Endothelial cell of umbilical vein (primary cell): ENCODE measurements around the gene CCNA1. TPM values are rescaled to one million over a fixed set of nuclear protein-coding genes. Genes with fewer than 3 reads are reported as not detected.

Experiments used
- BruUV-seq: library from RNA; stranded (reverse); fragments of 400-500 nt; replicated peaks from 2 replicates; lab custom pipeline; 2021; lab: Mats Ljungman, UMichigan
- CTCF ChIA-PET: fragments of 300-600, 350-600 bp; sonication (Branson Sonifier 250); formaldehyde crosslinking; loops from one replicate; lab custom pipeline; 2021; ENCODE audit warnings: antibody characterized with exemption, inconsistent platforms; lab: Charles Lee
- POLR2A ChIA-PET: fragments of 300-600, 350-600 bp; sonication (Branson Sonifier 250); formaldehyde crosslinking; loops from one replicate; lab custom pipeline; 2021; ENCODE audit warnings: antibody characterized with exemption, inconsistent platforms; lab: Charles Lee
- DNase-seq: peaks from one replicate; pipeline ENCODE4 v3.0.0-alpha.2; 2011; ENCODE audit warnings: low read depth, low spot score
- FAIRE-seq: peaks from 2 replicates; lab custom pipeline; 2011; peaks lifted over from hg19 to GRCh38; lab: Jason Lieb, UNC
- H2AFZ ChIP-seq: 2 replicates; pipeline ENCODE4 v1.6.0; 2012; ENCODE audit warnings: low read depth, low read length, control low read depth, inconsistent platforms
- H3K27ac ChIP-seq: 2 replicates; pipeline ENCODE4 v1.5.1; 2011; ENCODE audit warnings: low read depth, mild to moderate bottlenecking, control low read depth, low read length, moderate library complexity; ENCODE audit not compliant: insufficient read depth
- H3K27me3 ChIP-seq, 2 experiments: 2 replicates each; pipeline versions ENCODE4 v1.6.0 to v1.6.1; 2011; ENCODE audit warnings: low read length in 2 of 2, mixed read lengths in 1 of 2; ENCODE audit not compliant: control insufficient read depth in 2 of 2, insufficient read depth in 2 of 2
- H3K36me3 ChIP-seq, 2 experiments: 2 replicates in 1 of 2; 3 replicates in 1 of 2; pipeline ENCODE4 v1.5.1; 2011; ENCODE audit warnings: low read length in 2 of 2, mild to moderate bottlenecking in 1 of 2, moderate library complexity in 1 of 2; ENCODE audit not compliant: control insufficient read depth in 2 of 2, insufficient read depth in 2 of 2; ENCODE audit errors: extremely low read depth in 1 of 2
- H3K4me1 ChIP-seq: 3 replicates; pipeline ENCODE4 v1.5.1; 2011; ENCODE audit warnings: mild to moderate bottlenecking, low read length; ENCODE audit not compliant: control insufficient read depth, insufficient read depth; ENCODE audit errors: extremely low read depth
- H3K4me2 ChIP-seq: 2 replicates; pipeline ENCODE4 v1.6.1; 2011; ENCODE audit warnings: low read length, control low read depth, mixed read lengths; ENCODE audit not compliant: insufficient read depth
- H3K4me3 ChIP-seq, 3 experiments: fragments of 200-600 bp in 1 of 3; sonication (generic), shearing (Covaris generic) in 1 of 3; replicated peaks in 1 of 3; 2 replicates each; pipeline ENCODE4 v1.5.1; 2011 to 2016; ENCODE audit warnings: control low read depth in 3 of 3, low read length in 3 of 3, mild to moderate bottlenecking in 2 of 3, inconsistent platforms in 1 of 3, low read depth in 1 of 3, moderate library complexity in 1 of 3; ENCODE audit not compliant: insufficient read depth in 1 of 3
- H3K79me2 ChIP-seq: 2 replicates; pipeline ENCODE4 v1.6.0; 2012; ENCODE audit warnings: low read length, inconsistent platforms; ENCODE audit not compliant: control insufficient read depth, insufficient read depth
- H3K9ac ChIP-seq: replicated peaks from 2 replicates; pipeline ENCODE3; 2011; ENCODE audit warnings: low read length, control low read depth; ENCODE audit not compliant: insufficient read depth; ENCODE audit errors: extremely low read depth
- H3K9me1 ChIP-seq: replicated peaks from 3 replicates; pipeline ENCODE4 v1.6.0; 2011; ENCODE audit warnings: mild to moderate bottlenecking, low read length; ENCODE audit not compliant: control insufficient read depth, insufficient read depth; ENCODE audit errors: extremely low read depth
- H3K9me3 ChIP-seq: replicated peaks from 2 replicates; pipeline ENCODE4 v1.5.1; 2012; ENCODE audit warnings: low read length, inconsistent platforms; ENCODE audit not compliant: control insufficient read depth, insufficient read depth
- H4K20me1 ChIP-seq: replicated peaks from 2 replicates; pipeline ENCODE3; 2011; ENCODE audit warnings: mild to moderate bottlenecking, low read length; ENCODE audit not compliant: control insufficient read depth, insufficient read depth; ENCODE audit errors: extremely low read depth
- CTCF ChIP-seq, 2 donors: IDR thresholded peaks; 1 replicate in 1 of 2; 2 replicates in 1 of 2; pipeline ENCODE4 v1.5.1; 2011; ENCODE audit warnings: low read length in 2 of 2, mild to moderate bottlenecking in 2 of 2, moderate library complexity in 2 of 2, control low read depth in 1 of 2, inconsistent platforms in 1 of 2, low read depth in 1 of 2; ENCODE audit not compliant: insufficient read depth in 1 of 2; ENCODE audit errors: extremely low read depth in 1 of 2
- EZH2 ChIP-seq: IDR thresholded peaks from 2 replicates; pipeline ENCODE4 v1.6.1; 2012; ENCODE audit warnings: borderline replicate concordance, low read depth, mild to moderate bottlenecking, moderate library complexity, low read length, inconsistent platforms; ENCODE audit not compliant: severe bottlenecking
- FOS ChIP-seq: IDR thresholded peaks from 2 replicates; pipeline ENCODE4 v1.6.1; 2011; ENCODE audit warnings: mild to moderate bottlenecking, low read length, moderate library complexity, borderline replicate concordance; ENCODE audit not compliant: insufficient read depth
- GATA2 ChIP-seq: IDR thresholded peaks from 2 replicates; pipeline ENCODE4 v1.7.0; 2011; ENCODE audit warnings: low read depth, mild to moderate bottlenecking, moderate library complexity, mixed read lengths, low read length; ENCODE audit not compliant: insufficient read length, insufficient read depth
- JUN ChIP-seq: IDR thresholded peaks from 2 replicates; pipeline ENCODE4 v1.6.1; 2011; ENCODE audit warnings: borderline replicate concordance, low read depth; ENCODE audit not compliant: insufficient read length, insufficient read depth
- MAX ChIP-seq: IDR thresholded peaks from 2 replicates; pipeline ENCODE4 v1.6.1; 2011; ENCODE audit not compliant: insufficient read depth, insufficient read length
- MYC ChIP-seq: IDR thresholded peaks from one replicate; pipeline ENCODE4 v1.6.1; 2011; ENCODE audit warnings: mild to moderate bottlenecking, low read depth, low read length
- POLR2A ChIP-seq: IDR thresholded peaks from 2 replicates; pipeline ENCODE4 v1.6.1; 2012; ENCODE audit warnings: low read depth, mild to moderate bottlenecking, control low read depth, low read length
- POLR2AphosphoS5 ChIP-seq: IDR thresholded peaks from 2 replicates; pipeline ENCODE4 v1.6.1; 2012; ENCODE audit warnings: low read depth, mild to moderate bottlenecking, control low read depth, low read length, moderate library complexity; ENCODE audit not compliant: insufficient read depth
- dilution Hi-C: fragments of 300-500 bp; cut with MboI; formaldehyde crosslinking; loops from one replicate; pipeline ENCODE4 v1.15.0; 2019; ENCODE audit warnings: low sequenced_read_pairs; ENCODE audit not compliant: extremely low pct_ligation_motif_present
- intact Hi-C: fragments of 100-400 bp; cut with micrococcal nuclease; formaldehyde crosslinking; loops from one replicate; pipeline ENCODE4 v1.10.0; 2022
- polyA plus RNA-seq, 4 experiments: library from polyadenylated mRNA; depleted of rRNA in 3 of 4; stranded (reverse) in 3 of 4; unstranded in 1 of 4; fragments of >200 nt; gene quantifications; 2 replicates each; pipeline versions ENCODE4 v1.2.1 to v1.2.3, GENCODE V29; 2011 to 2012; ENCODE audit warnings: missing spikeins in 1 of 4
- total RNA-seq: library from RNA; stranded (reverse); gene quantifications from 2 replicates; pipeline ENCODE4 v1.2.3, GENCODE V29; 2021

Gene CCNA1
- total and polyA plus RNA-seq, 2 donors (not counting 3 experiments of a cell fraction or from before 2014, with no cell fraction given), result 0.46 to 2.8 TPM

- DNase-seq (no peak), FAIRE-seq (no peak)
- H3K4me3 ChIP-seq, result no peak overlapping the region
- H3K9me3 ChIP-seq, result no peaks in the 10 kb centered on the region
- peaks cover 0 to 2% of the 10 kb centered on the region in 2 experiments for H3K27me3 ChIP-seq
- H3K4me1 ChIP-seq, result peaks cover 12% of the 10 kb centered on the region
- no peak overlapping the region for H3K9ac ChIP-seq
- TF ChIP-seq FOS (no peak), MYC (no peak), POLR2AphosphoS5 (no peak), EZH2 (no peak), POLR2A (no peak), GATA2 (no peak), JUN (no peak), MAX (no peak), CTCF (IDR thresholded peaks at IDR 0.05; ENCODE audit: extremely low read depth in 1 of 2, insufficient read depth in 1 of 2, low read depth in 1 of 2, low read length in 2 of 2) (no peak)
- H3K36me3 ChIP-seq, result no peaks in the 10 kb centered on the region
- dilution Hi-C loops (no loop called here), intact Hi-C loops (no loop called here)
- no peak overlapping the region for H3K27ac ChIP-seq
- CTCF ChIA-PET, result no interaction called here
- POLR2A ChIA-PET, result no interaction called here
- no TSS peak for BruUV-seq
- no peak overlapping the region for H3K4me2 ChIP-seq
- H3K79me2 ChIP-seq, result no peaks in the 10 kb centered on the region
- no peaks in the 10 kb centered on the region for H4K20me1 ChIP-seq
- no peak overlapping the region for H2AFZ ChIP-seq
- no peaks in the 10 kb centered on the region for H3K9me1 ChIP-seq
Observed at GRCh38 chr13:36413161-36413560, 19.1 kb upstream of the CCNA1 start.
